Right lobe of liver (tissue), 6 donors: ENCODE results near the gene HLA-C. TPM values are rescaled to one million over a fixed set of nuclear protein-coding genes. Genes with fewer than 3 reads are reported as not detected.
"Not testable (repeated sequence)": the region's sequence is repeated elsewhere in the genome, so short reads cannot be mapped to it uniquely, and the experiment has no call there.

Experiments used
- ATAC-seq, 4 donors: fragments of 200-7000 bp; cut with Tn5 transposase; one replicate each; pipeline ENCODE4 v1.9.1; 2020; ENCODE audit warnings: mild to moderate bottlenecking in 4 of 4, moderate library complexity in 4 of 4
- DNase-seq, 3 donors: peaks; one replicate each; pipeline ENCODE4 v3.0.0-alpha.2; 2020
- H3K27ac ChIP-seq, 3 donors: fragments of 200-600 bp; one replicate each; pipeline ENCODE4 v1.8.0; 2022
- H3K27me3 ChIP-seq, 2 donors: fragments of 200-600 bp; one replicate each; pipeline ENCODE4 v1.8.0; 2022
- H3K36me3 ChIP-seq, 4 donors: fragments of 200-600 bp; sonication (generic) in 1 of 4; one replicate each; pipeline versions ENCODE4 v1.5.1 to v1.8.0; 2017 to 2022; ENCODE audit warnings: control low read depth in 1 of 4
- H3K4me1 ChIP-seq, 4 donors: fragments of 200-600 bp; sonication (generic) in 1 of 4; one replicate each; pipeline versions ENCODE4 v1.5.1 to v1.8.0; 2017 to 2022; ENCODE audit warnings: control low read depth in 1 of 4
- H3K4me3 ChIP-seq, 3 donors: fragments of 200-600 bp; one replicate each; pipeline ENCODE4 v1.8.0; 2022
- H3K9me3 ChIP-seq, 4 donors: fragments of 200-600 bp; sonication (generic) in 1 of 4; one replicate each; pipeline versions ENCODE4 v1.5.1 to v1.8.0; 2017 to 2022; ENCODE audit warnings: control low read depth in 1 of 4
- CTCF ChIP-seq, 4 donors: fragments of 200-600 bp in 3 of 4; fragments of 450-650 bp in 1 of 4; IDR thresholded peaks; one replicate each; pipeline versions ENCODE4 v1.5.1 to v1.8.0; 2016 to 2022; ENCODE audit warnings: antibody characterized with exemption in 4 of 4, mild to moderate bottlenecking in 2 of 4
- POLR2A ChIP-seq: fragments of 450-650 bp; IDR thresholded peaks from one replicate; pipeline ENCODE4 v1.6.1; 2017; ENCODE audit warnings: antibody characterized with exemption, mild to moderate bottlenecking
- WGBS: methylation state at CpG from one replicate; pipeline ENCODE4 v1.1.6; 2018; ENCODE audit warnings: low coverage, low lambda C conversion rate; ENCODE audit not compliant: insufficient coverage; ENCODE audit errors: missing lambda C conversion rate; 5-methylcytosine and 5-hydroxymethylcytosine counted together
- intact Hi-C, 2 donors: fragments of 100-400 bp; cut with DNase I; formaldehyde crosslinking; loops; one replicate each; pipeline versions ENCODE4 v1.11.2 to v1.14.1; 2022
- total RNA-seq, 6 experiments: library from RNA; depleted of rRNA in 2 of 6; stranded (reverse); fragments of >200 nt in 2 of 6; fragmentation: NEBNext Ultra II Directional in 3 of 6; extraction: Animal tissue kit (Norgen Biotek cat#: 25700) in 3 of 6; gene quantifications; one replicate each; pipeline versions ENCODE4 v1.1.0 to v1.2.4, GENCODE V29; 2016 to 2023
- donor health status: DM: no; HTN: yes; CAD: no.
- donor health status: DM: no; HTN: no; CAD: no.
- donor health status: DM: no; HTN: no; CAD: no.
- donor health status: DM: no; HTN: yes; CAD: no.
- donor health status: DM: no; HTN: yes; CAD: no.

Gene HLA-C
- total RNA-seq, 6 experiments from 2014 or later: 245 to 565 (median 439) TPM

- no peak overlapping the region for H3K4me3 ChIP-seq
- no peaks in the 10 kb centered on the region for H3K9me3 ChIP-seq
- TF ChIP-seq CTCF (IDR thresholded peaks at IDR 0.05): no peak
- no peak for TF ChIP-seq POLR2A
- 56% methylated on average over 2 of the region's 2 CpGs for WGBS
- H3K27ac ChIP-seq: no peak overlapping the region
- DNase-seq: no peak
- no peak for ATAC-seq
- no peaks in the 10 kb centered on the region for H3K27me3 ChIP-seq
- intact Hi-C loops: no loop called here
- peaks cover 0 to 3% (median 0%) of the 10 kb centered on the region in 4 donors for H3K36me3 ChIP-seq
- no peaks in the 10 kb centered on the region for H3K4me1 ChIP-seq
Measured at GRCh38 chr6:31265926-31266325, 6.0 kb downstream of the HLA-C start.

GRCh38 chr6:31263346-31263933 lies 8.5 kb downstream of the HLA-C start:
- 31% methylated on average over 3 of the region's 5 CpGs for WGBS
- intact Hi-C loops, H3K4me1 ChIP-seq, H3K9me3 ChIP-seq, H3K36me3 ChIP-seq, H3K4me3 ChIP-seq, H3K27ac ChIP-seq, H3K27me3 ChIP-seq, DNase-seq, ATAC-seq: not testable (repeated sequence)

GRCh38 chr6:31259995-31260394 lies 11.9 kb downstream of the HLA-C start:
- H3K9me3 ChIP-seq, H3K4me3 ChIP-seq, H3K27ac ChIP-seq, ATAC-seq, DNase-seq, intact Hi-C loops, H3K27me3 ChIP-seq, H3K4me1 ChIP-seq, H3K36me3 ChIP-seq: not testable (repeated sequence)
- 36% methylated on average over 2 of the region's 3 CpGs for WGBS

GRCh38 chr6:31252625-31253024 lies 19.3 kb downstream of the HLA-C start:
- Histone ChIP-seq H3K9me3 (no peaks in the 10 kb centered on the region), H3K27ac (no peak overlapping the region), H3K36me3 (no peaks in the 10 kb centered on the region), H3K4me3 (no peak overlapping the region), H3K4me1 (no peaks in the 10 kb centered on the region), H3K27me3 (no peaks in the 10 kb centered on the region)
- intact Hi-C loops: no loop called here
- no peak for TF ChIP-seq POLR2A
- WGBS: 18% methylated on average over 3 of the region's 3 CpGs
- ATAC-seq (no peak), DNase-seq (no peak)

GRCh38 chr6:31251261-31251660 lies 20.6 kb downstream of the HLA-C start:
- Histone ChIP-seq H3K4me1 (no peaks in the 10 kb centered on the region), H3K27ac (no peak overlapping the region), H3K4me3 (no peak overlapping the region), H3K27me3 (no peaks in the 10 kb centered on the region), H3K36me3 (no peaks in the 10 kb centered on the region), H3K9me3 (no peaks in the 10 kb centered on the region)
- 41% methylated on average over 4 of the region's 4 CpGs for WGBS
- TF ChIP-seq POLR2A: no peak
- no peak for TF ChIP-seq CTCF (IDR thresholded peaks at IDR 0.05)
- ATAC-seq (no peak), DNase-seq (no peak)
- intact Hi-C loops: no loop called here

GRCh38 chr6:31249184-31249583 lies 22.7 kb downstream of the HLA-C start:
- H3K27ac ChIP-seq: no peak overlapping the region
- no peaks in the 10 kb centered on the region for H3K4me1 ChIP-seq
- ATAC-seq (no peak), DNase-seq (no peak)
- intact Hi-C loops: no loop called here
- no peaks in the 10 kb centered on the region for H3K9me3 ChIP-seq
- WGBS: 56% methylated on average over 2 of the region's 2 CpGs
- no peaks in the 10 kb centered on the region for H3K36me3 ChIP-seq
- no peak for TF ChIP-seq POLR2A
- no peak for TF ChIP-seq CTCF (IDR thresholded peaks at IDR 0.05)
- H3K27me3 ChIP-seq: no peaks in the 10 kb centered on the region
- H3K4me3 ChIP-seq: no peak overlapping the region
